Measurements from ENCODE around the gene VSIG10L. TPM values are rescaled to one million over a fixed set of nuclear protein-coding genes. Genes with fewer than 3 reads are reported as not detected.

The VSIG10L gene
- total RNA-seq, 4 donors from 2014 or later: 0.26 to 3.6 (median 1.7) TPM

DNA sequence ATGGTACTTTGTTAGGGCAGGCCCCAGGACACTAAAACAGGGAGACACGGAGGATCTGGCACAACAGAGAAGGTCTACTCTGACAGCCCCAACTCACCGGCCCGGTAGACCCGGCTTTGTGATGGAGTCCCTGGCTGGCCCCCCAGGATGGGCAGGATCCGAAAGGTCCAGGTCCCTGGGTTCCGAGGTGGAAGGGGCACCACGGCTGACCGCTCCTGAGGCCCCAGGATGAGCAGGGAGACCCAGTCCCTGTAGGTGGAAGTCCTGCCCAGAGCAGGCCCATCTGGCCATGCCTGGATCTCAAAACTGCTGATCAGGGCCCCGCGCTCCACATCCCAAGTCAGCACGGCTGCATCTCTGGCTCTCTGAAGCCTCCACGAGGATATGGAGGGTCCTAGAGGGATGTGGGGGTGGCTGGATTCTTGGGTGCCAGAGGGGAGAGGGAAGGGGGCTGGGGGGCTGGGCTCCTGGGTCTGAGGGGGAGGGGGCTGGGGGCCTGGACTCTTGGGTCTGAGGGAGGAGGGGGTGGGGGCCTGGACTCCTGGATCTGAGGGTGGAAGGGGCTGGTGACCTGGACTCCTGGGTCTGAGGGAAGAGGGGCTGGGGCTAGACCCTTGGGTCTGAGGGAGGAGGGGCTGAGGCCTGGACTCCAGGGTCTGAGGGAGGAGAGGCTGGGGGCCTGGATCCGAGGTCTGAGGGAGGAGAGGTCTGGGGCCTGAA, 4.6 kb downstream of the VSIG10L start:
- TF ChIP-seq, protein P1, sequence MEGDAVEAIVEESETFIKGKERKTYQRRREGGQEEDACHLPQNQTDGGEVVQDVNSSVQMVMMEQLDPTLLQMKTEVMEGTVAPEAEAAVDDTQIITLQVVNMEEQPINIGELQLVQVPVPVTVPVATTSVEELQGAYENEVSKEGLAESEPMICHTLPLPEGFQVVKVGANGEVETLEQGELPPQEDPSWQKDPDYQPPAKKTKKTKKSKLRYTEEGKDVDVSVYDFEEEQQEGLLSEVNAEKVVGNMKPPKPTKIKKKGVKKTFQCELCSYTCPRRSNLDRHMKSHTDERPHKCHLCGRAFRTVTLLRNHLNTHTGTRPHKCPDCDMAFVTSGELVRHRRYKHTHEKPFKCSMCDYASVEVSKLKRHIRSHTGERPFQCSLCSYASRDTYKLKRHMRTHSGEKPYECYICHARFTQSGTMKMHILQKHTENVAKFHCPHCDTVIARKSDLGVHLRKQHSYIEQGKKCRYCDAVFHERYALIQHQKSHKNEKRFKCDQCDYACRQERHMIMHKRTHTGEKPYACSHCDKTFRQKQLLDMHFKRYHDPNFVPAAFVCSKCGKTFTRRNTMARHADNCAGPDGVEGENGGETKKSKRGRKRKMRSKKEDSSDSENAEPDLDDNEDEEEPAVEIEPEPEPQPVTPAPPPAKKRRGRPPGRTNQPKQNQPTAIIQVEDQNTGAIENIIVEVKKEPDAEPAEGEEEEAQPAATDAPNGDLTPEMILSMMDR (IDR thresholded peaks at IDR 0.05): no peak
- no peak for TF ChIP-seq POLR2A (IDR thresholded peaks at IDR 0.05)
- Histone ChIP-seq H3K4me3 (no peak overlapping the region), H3K27ac (no peak overlapping the region), H3K27me3 (no peaks in the 10 kb centered on the region), H3K4me1 (no peaks in the 10 kb centered on the region), H3K36me3 (no peaks in the 10 kb centered on the region), H3K9me3 (no peaks in the 10 kb centered on the region)
- intact Hi-C loops (cut with DNase I; ENCODE audit: low total_unique reads): no loop called here
- DNase-seq: no peak

DNA sequence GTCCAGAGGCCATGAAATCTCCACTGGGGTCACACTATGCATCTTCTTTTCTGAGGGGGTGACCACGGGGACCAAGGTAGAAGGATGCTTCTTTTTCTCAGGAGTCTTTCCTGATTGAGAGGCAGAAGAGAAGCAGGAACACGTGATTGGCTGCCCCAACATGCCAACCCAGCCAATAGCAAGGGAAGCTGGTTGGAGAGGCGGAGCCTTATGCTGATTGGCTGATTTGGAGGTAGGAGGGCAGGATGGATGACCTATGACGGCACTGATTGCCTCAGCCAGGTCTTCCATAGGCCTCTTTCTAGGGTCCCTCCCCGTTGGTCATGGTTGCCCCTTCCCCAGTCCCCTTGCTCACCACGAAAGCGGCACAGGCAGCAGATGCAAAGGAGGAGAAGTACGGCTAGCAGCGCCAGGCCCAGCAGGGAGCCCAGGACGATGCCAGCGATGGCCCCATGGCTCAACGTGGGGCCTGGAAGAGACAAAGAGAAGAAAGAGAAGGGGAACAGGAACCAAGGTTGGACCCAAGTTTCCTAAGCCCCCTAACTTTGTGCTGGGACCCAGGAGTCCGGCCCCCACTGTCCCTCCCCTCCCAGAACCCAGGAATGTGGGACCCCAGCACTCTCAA, 8.0 kb downstream of the VSIG10L start:
- TF ChIP-seq, protein P1 (IDR thresholded peaks at IDR 0.05): no peak
- TF ChIP-seq POLR2A (IDR thresholded peaks at IDR 0.05): no peak
- DNase-seq: no peak
- no peaks in the 10 kb centered on the region for H3K36me3 ChIP-seq
- no peak overlapping the region for H3K4me3 ChIP-seq
- no peak overlapping the region for H3K27ac ChIP-seq
- H3K27me3 ChIP-seq: peaks cover 0 to 12% of the 10 kb centered on the region in 2 donors
- no peaks in the 10 kb centered on the region for H3K9me3 ChIP-seq
- H3K4me1 ChIP-seq: no peaks in the 10 kb centered on the region
- intact Hi-C loops (cut with DNase I; ENCODE audit: low total_unique reads): no loop called here

DNA sequence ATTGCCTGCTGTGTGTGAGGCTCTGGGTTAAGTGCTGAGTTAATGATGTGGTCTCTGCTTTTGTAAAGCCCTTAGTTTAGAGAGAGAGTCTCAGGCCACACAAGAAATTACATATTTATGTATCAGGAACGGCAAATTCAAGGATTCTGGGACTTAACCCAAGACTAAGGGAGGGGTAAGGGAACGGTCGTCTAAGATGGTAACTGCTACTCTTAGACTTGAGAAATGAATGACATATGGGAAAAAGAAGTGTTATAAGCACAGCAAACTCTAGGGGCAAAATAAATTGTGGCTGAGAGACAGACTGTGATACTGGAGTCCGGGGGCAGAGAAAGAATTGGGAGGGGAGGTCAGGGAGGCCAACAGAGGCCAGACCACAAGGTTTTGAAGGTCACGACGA, 10.2 kb downstream of the VSIG10L start:
- intact Hi-C loops (cut with DNase I; ENCODE audit: low total_unique reads): no loop called here
- no peaks in the 10 kb centered on the region for H3K4me1 ChIP-seq
- no peaks in the 10 kb centered on the region for H3K9me3 ChIP-seq
- no peak for DNase-seq
- no peak overlapping the region for H3K27ac ChIP-seq
- TF ChIP-seq, protein P1 (IDR thresholded peaks at IDR 0.05): no peak
- TF ChIP-seq POLR2A (IDR thresholded peaks at IDR 0.05): no peak
- H3K36me3 ChIP-seq: no peaks in the 10 kb centered on the region
- no peak overlapping the region for H3K4me3 ChIP-seq
- H3K27me3 ChIP-seq: peaks cover 0 to 34% of the 10 kb centered on the region in 2 donors

DNA sequence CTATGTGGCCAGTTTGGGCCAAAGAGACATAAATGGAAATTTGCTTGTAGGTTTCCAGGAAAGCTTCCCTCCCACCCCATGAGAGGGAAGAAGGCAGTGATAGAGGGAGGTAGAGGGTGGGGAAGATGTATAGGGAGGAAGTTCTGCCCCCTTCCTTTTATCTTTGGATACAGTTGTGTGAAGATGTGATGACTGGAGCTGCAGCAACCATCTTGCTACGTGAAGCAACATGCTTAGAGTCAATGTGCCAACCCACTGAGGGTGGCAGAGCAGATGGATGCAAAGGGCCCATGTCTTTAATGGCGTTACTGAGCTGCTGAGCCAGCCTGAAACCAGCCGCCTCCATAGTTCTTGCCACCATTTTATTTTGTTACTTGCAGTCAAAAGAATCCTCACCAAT, 10.7 kb downstream of the VSIG10L start:
- TF ChIP-seq, protein P1 (IDR thresholded peaks at IDR 0.05): no peak
- TF ChIP-seq POLR2A (IDR thresholded peaks at IDR 0.05): no peak
- no peak overlapping the region for H3K4me3 ChIP-seq
- H3K27ac ChIP-seq: no peak overlapping the region
- no peaks in the 10 kb centered on the region for H3K4me1 ChIP-seq
- no peaks in the 10 kb centered on the region for H3K9me3 ChIP-seq
- no peaks in the 10 kb centered on the region for H3K36me3 ChIP-seq
- DNase-seq: no peak
- H3K27me3 ChIP-seq: peaks cover 0 to 36% of the 10 kb centered on the region in 2 donors
- intact Hi-C loops (cut with DNase I; ENCODE audit: low total_unique reads): no loop called here

DNA sequence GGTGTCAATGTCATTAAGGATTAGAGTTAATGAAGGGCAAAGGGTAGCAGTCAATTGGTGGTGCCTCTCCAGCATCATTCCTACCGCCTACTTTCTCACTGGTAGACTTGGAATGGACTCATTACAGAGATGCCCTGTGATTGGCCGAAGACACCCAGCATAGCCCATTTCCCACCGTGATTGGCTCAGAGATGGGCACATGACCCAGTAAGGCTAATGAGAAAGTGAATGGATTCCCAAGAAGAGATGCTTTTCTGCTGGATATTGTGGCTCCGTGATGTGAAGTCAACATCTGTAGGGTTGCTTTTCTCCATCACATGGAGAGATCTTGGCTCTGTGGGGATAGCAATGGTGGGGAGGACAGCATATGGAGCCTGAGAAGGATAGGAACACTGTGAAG, 11.6 kb downstream of the VSIG10L start:
- no peaks in the 10 kb centered on the region for H3K4me1 ChIP-seq
- TF ChIP-seq, protein P1 (IDR thresholded peaks at IDR 0.05): no peak
- TF ChIP-seq POLR2A (IDR thresholded peaks at IDR 0.05): no peak
- no peak overlapping the region for H3K4me3 ChIP-seq
- H3K27me3 ChIP-seq: peaks cover 0 to 36% of the 10 kb centered on the region in 2 donors
- H3K9me3 ChIP-seq: no peaks in the 10 kb centered on the region
- intact Hi-C loops (cut with DNase I; ENCODE audit: low total_unique reads): no loop called here
- DNase-seq: no peak
- H3K27ac ChIP-seq: no peak overlapping the region
- H3K36me3 ChIP-seq: no peaks in the 10 kb centered on the region
